GM12878 (cell line): Measurements from ENCODE around the gene NRG2.

Experiments
- CBX5 ChIP-seq: sonication (generic); IDR thresholded peaks from 2 replicates; pipeline ENCODE4 v1.6.1; 2016; ENCODE audit warnings: low read depth, moderate library complexity, mild to moderate bottlenecking, inconsistent platforms
- CEBPB ChIP-seq, 2 experiments: fragments of 150-350 bp in 1 of 2; IDR thresholded peaks; 2 replicates each; pipeline ENCODE4 v1.6.1; 2012 to 2014; ENCODE audit warnings: low read depth in 2 of 2, low read length in 2 of 2, borderline replicate concordance in 1 of 2, inconsistent platforms in 1 of 2
- HDAC2 ChIP-seq: fragments of 200-600 bp; sonication (generic); IDR thresholded peaks from 2 replicates; pipeline ENCODE4 v1.6.1; 2017
- NR2C2 ChIP-seq: IDR thresholded peaks from 2 replicates; pipeline ENCODE4 v1.6.1; 2011; ENCODE audit warnings: borderline replicate concordance, low read depth; ENCODE audit not compliant: control insufficient read depth, insufficient read length
- RCOR1 ChIP-seq: conservative IDR thresholded peaks from 2 replicates; pipeline ENCODE4 v1.6.1; 2012; ENCODE audit warnings: low read depth, low read length, improper control_type of control experiment
- SMAD1 ChIP-seq: fragments of 450-650 bp; IDR thresholded peaks from 2 replicates; pipeline ENCODE4 v1.6.1; 2018; ENCODE audit warnings: mild to moderate bottlenecking, low read depth; ENCODE audit not compliant: partially characterized antibody
- TF ChIP-seq, protein P1 (sequence below): IDR thresholded peaks from 2 replicates; pipeline ENCODE4 v1.6.1; 2012; ENCODE audit warnings: low read depth, low read length, improper control_type of control experiment
- TF ChIP-seq, protein P2 (sequence below): IDR thresholded peaks from 2 replicates; pipeline ENCODE4 v1.6.1; 2011; ENCODE audit warnings: low read depth, low read length, improper control_type of control experiment, borderline replicate concordance
- TF ChIP-seq, protein P3 (sequence below): fragments of 450-650 bp; IDR thresholded peaks from 2 replicates; pipeline ENCODE4 v1.6.1; 2018; ENCODE audit warnings: mild to moderate bottlenecking, low read depth, moderate library complexity; ENCODE audit not compliant: partially characterized antibody
- TF ChIP-seq, protein P4 (sequence below): IDR thresholded peaks from 2 replicates; pipeline ENCODE4 v1.6.1; 2011; ENCODE audit warnings: low read depth, mild to moderate bottlenecking, low read length, moderate library complexity, borderline replicate concordance; ENCODE audit errors: extremely low read depth
- TF ChIP-seq, protein P5 (sequence below), 3 experiments: IDR thresholded peaks in 2 of 3; conservative IDR thresholded peaks in 1 of 3; 2 replicates each; pipeline ENCODE4 v1.5.1; 2011; ENCODE audit warnings: low read depth in 3 of 3, low read length in 3 of 3, mild to moderate bottlenecking in 3 of 3, control low read depth in 2 of 3, moderate library complexity in 2 of 3, inconsistent platforms in 1 of 3, mixed read lengths in 1 of 3; ENCODE audit not compliant: control insufficient read depth in 2 of 3, insufficient read depth in 1 of 3; ENCODE audit errors: extremely low read depth in 1 of 3
- TF ChIP-seq, protein P6 (sequence below): IDR thresholded peaks from 2 replicates; pipeline ENCODE4 v1.6.1; 2012; ENCODE audit warnings: low read depth, low read length, improper control_type of control experiment
- TF ChIP-seq, protein P7 (sequence below): fragments of 450-650 bp; formaldehyde crosslinking; IDR thresholded peaks from 2 replicates; pipeline ENCODE4 v1.5.0; 2022; ENCODE audit warnings: mild to moderate bottlenecking, missing genetic modification characterization
- TF ChIP-seq, protein P8 (sequence below): fragments of 150-350 bp; IDR thresholded peaks from 2 replicates; pipeline ENCODE4 v1.6.1; 2016; ENCODE audit warnings: low read depth, low read length

DNA sequence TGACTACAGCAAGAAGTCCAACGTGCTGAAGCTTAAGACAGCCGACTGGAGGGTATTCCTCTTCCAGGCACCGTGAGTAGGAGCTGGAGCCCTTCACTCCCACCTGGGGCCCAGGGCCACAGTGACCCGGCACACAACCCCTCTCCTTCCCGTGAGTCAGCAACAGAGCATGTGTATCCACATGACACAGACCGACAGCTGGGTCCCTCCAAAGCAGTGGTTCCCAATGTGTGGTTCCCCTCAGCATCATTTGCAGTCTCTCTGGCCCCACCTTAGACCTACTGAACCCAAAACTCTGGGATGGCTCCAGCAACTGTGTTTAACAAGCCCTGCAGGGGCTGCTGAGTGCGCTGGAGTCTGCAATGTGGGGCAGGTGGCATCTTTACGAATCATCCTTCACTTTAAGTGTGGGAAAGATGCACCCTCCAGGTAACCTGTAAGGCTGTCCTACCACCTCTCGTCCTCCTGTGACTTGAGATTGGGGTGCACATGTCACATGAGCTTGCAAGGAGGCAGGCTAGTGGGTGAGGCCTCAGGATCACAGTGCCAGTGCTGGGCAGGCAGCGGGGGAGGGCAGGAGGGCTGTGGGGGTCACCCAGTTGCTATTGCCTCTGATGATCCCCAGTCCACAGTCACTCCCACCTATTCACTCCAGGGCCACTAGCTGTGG is 205.3 kb downstream of the NRG2 start:
- TF ChIP-seq CEBPB (IDR thresholded peaks at IDR 0.05; ENCODE audit: borderline replicate concordance in 1 of 2, low read depth in 2 of 2, low read length in 2 of 2), result no peak
- TF ChIP-seq, protein P1, sequence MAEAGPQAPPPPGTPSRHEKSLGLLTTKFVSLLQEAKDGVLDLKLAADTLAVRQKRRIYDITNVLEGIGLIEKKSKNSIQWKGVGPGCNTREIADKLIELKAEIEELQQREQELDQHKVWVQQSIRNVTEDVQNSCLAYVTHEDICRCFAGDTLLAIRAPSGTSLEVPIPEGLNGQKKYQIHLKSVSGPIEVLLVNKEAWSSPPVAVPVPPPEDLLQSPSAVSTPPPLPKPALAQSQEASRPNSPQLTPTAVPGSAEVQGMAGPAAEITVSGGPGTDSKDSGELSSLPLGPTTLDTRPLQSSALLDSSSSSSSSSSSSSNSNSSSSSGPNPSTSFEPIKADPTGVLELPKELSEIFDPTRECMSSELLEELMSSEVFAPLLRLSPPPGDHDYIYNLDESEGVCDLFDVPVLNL, result no peak
- TF ChIP-seq, protein P2, sequence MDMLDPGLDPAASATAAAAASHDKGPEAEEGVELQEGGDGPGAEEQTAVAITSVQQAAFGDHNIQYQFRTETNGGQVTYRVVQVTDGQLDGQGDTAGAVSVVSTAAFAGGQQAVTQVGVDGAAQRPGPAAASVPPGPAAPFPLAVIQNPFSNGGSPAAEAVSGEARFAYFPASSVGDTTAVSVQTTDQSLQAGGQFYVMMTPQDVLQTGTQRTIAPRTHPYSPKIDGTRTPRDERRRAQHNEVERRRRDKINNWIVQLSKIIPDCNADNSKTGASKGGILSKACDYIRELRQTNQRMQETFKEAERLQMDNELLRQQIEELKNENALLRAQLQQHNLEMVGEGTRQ, result no peak
- TF ChIP-seq SMAD1, result no peak
- TF ChIP-seq, protein P3, sequence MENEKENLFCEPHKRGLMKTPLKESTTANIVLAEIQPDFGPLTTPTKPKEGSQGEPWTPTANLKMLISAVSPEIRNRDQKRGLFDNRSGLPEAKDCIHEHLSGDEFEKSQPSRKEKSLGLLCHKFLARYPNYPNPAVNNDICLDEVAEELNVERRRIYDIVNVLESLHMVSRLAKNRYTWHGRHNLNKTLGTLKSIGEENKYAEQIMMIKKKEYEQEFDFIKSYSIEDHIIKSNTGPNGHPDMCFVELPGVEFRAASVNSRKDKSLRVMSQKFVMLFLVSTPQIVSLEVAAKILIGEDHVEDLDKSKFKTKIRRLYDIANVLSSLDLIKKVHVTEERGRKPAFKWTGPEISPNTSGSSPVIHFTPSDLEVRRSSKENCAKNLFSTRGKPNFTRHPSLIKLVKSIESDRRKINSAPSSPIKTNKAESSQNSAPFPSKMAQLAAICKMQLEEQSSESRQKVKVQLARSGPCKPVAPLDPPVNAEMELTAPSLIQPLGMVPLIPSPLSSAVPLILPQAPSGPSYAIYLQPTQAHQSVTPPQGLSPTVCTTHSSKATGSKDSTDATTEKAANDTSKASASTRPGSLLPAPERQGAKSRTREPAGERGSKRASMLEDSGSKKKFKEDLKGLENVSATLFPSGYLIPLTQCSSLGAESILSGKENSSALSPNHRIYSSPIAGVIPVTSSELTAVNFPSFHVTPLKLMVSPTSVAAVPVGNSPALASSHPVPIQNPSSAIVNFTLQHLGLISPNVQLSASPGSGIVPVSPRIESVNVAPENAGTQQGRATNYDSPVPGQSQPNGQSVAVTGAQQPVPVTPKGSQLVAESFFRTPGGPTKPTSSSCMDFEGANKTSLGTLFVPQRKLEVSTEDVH, result no peak
- TF ChIP-seq NR2C2, result no peak
- no peak for TF ChIP-seq RCOR1
- TF ChIP-seq CBX5, result no peak
- no peak for TF ChIP-seq HDAC2
- TF ChIP-seq, protein P4, sequence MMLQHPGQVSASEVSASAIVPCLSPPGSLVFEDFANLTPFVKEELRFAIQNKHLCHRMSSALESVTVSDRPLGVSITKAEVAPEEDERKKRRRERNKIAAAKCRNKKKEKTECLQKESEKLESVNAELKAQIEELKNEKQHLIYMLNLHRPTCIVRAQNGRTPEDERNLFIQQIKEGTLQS, result no peak
- TF ChIP-seq, protein P5, sequence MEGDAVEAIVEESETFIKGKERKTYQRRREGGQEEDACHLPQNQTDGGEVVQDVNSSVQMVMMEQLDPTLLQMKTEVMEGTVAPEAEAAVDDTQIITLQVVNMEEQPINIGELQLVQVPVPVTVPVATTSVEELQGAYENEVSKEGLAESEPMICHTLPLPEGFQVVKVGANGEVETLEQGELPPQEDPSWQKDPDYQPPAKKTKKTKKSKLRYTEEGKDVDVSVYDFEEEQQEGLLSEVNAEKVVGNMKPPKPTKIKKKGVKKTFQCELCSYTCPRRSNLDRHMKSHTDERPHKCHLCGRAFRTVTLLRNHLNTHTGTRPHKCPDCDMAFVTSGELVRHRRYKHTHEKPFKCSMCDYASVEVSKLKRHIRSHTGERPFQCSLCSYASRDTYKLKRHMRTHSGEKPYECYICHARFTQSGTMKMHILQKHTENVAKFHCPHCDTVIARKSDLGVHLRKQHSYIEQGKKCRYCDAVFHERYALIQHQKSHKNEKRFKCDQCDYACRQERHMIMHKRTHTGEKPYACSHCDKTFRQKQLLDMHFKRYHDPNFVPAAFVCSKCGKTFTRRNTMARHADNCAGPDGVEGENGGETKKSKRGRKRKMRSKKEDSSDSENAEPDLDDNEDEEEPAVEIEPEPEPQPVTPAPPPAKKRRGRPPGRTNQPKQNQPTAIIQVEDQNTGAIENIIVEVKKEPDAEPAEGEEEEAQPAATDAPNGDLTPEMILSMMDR (IDR thresholded peaks at IDR 0.05 in 2 of 3, conservative IDR thresholded peaks at IDR 0.05 in 1 of 3; ENCODE audit: control insufficient read depth in 2 of 3, extremely low read depth in 1 of 3, insufficient read depth in 1 of 3, low read depth in 3 of 3, low read length in 3 of 3), result no peak
- TF ChIP-seq, protein P6, sequence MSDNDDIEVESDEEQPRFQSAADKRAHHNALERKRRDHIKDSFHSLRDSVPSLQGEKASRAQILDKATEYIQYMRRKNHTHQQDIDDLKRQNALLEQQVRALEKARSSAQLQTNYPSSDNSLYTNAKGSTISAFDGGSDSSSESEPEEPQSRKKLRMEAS, result no peak
- TF ChIP-seq, protein P7, sequence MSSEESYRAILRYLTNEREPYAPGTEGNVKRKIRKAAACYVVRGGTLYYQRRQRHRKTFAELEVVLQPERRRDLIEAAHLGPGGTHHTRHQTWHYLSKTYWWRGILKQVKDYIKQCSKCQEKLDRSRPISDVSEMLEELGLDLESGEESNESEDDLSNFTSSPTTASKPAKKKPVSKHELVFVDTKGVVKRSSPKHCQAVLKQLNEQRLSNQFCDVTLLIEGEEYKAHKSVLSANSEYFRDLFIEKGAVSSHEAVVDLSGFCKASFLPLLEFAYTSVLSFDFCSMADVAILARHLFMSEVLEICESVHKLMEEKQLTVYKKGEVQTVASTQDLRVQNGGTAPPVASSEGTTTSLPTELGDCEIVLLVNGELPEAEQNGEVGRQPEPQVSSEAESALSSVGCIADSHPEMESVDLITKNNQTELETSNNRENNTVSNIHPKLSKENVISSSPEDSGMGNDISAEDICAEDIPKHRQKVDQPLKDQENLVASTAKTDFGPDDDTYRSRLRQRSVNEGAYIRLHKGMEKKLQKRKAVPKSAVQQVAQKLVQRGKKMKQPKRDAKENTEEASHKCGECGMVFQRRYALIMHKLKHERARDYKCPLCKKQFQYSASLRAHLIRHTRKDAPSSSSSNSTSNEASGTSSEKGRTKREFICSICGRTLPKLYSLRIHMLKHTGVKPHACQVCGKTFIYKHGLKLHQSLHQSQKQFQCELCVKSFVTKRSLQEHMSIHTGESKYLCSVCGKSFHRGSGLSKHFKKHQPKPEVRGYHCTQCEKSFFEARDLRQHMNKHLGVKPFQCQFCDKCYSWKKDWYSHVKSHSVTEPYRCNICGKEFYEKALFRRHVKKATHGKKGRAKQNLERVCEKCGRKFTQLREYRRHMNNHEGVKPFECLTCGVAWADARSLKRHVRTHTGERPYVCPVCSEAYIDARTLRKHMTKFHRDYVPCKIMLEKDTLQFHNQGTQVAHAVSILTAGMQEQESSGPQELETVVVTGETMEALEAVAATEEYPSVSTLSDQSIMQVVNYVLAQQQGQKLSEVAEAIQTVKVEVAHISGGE (CRISPR knock-in tag), result no peak
- TF ChIP-seq, protein P8, sequence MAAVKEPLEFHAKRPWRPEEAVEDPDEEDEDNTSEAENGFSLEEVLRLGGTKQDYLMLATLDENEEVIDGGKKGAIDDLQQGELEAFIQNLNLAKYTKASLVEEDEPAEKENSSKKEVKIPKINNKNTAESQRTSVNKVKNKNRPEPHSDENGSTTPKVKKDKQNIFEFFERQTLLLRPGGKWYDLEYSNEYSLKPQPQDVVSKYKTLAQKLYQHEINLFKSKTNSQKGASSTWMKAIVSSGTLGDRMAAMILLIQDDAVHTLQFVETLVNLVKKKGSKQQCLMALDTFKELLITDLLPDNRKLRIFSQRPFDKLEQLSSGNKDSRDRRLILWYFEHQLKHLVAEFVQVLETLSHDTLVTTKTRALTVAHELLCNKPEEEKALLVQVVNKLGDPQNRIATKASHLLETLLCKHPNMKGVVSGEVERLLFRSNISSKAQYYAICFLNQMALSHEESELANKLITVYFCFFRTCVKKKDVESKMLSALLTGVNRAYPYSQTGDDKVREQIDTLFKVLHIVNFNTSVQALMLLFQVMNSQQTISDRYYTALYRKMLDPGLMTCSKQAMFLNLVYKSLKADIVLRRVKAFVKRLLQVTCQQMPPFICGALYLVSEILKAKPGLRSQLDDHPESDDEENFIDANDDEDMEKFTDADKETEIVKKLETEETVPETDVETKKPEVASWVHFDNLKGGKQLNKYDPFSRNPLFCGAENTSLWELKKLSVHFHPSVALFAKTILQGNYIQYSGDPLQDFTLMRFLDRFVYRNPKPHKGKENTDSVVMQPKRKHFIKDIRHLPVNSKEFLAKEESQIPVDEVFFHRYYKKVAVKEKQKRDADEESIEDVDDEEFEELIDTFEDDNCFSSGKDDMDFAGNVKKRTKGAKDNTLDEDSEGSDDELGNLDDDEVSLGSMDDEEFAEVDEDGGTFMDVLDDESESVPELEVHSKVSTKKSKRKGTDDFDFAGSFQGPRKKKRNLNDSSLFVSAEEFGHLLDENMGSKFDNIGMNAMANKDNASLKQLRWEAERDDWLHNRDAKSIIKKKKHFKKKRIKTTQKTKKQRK, result no peak
